Measurements from ENCODE around the gene SMIM3. TPM values are rescaled to one million over a fixed set of nuclear protein-coding genes. Genes with fewer than 3 reads are reported as not detected.
A peak's percentile ranks its signal among the peaks of the same experiment; 100 is the strongest.

Gene SMIM3
- total and polyA plus RNA-seq, 2 of the 13 experiments (the other 11 are each of a cell fraction or from before 2014, with no cell fraction given), result 11.6 to 96.7 TPM

- no peak for TF ChIP-seq ZMAT5 (CRISPR knock-in tag; IDR thresholded peaks at IDR 0.05; ENCODE audit: borderline replicate concordance, low read depth)
- peak; percentile 56; the same call in 1 of the 2 replicates for TF ChIP-seq ZNF441 (CRISPR knock-in tag; IDR thresholded peaks at IDR 0.05; ENCODE audit: borderline replicate concordance)
- TF ChIP-seq GTF2F1 (IDR thresholded peaks at IDR 0.05; ENCODE audit: low read length), result no peak
- peak; percentile 12 for TF ChIP-seq ZEB1 (IDR thresholded peaks at IDR 0.05; ENCODE audit: insufficient replicate concordance, low read depth)
- TF ChIP-seq GFI1 (CRISPR knock-in tag; IDR thresholded peaks at IDR 0.05; ENCODE audit: borderline replicate concordance), result peak; percentile 84
- TF ChIP-seq ZNF563 (CRISPR knock-in tag; IDR thresholded peaks at IDR 0.05), result no peak
- TF ChIP-seq NFKB2 (CRISPR knock-in tag; IDR thresholded peaks at IDR 0.05; ENCODE audit: borderline replicate concordance), result no peak
- TF ChIP-seq IKZF1 (IDR thresholded peaks at IDR 0.05), result no peak
- TF ChIP-seq BRD4 (CRISPR knock-in tag; IDR thresholded peaks at IDR 0.05), result no peak
- no peak for TF ChIP-seq KDM5B (CRISPR knock-in tag; IDR thresholded peaks at IDR 0.05; ENCODE audit: borderline replicate concordance)
- TF ChIP-seq PRMT3 (CRISPR knock-in tag; IDR thresholded peaks at IDR 0.05; ENCODE audit: borderline replicate concordance, low read depth), result no peak
- TF ChIP-seq MED1 (CRISPR knock-in tag; IDR thresholded peaks at IDR 0.05), result peak; percentile 71; the same call in 1 of the 2 replicates
- peak in 1 of 2 experiments; percentile 53; a peak in 1 of 4 replicates for TF ChIP-seq REST (IDR thresholded peaks at IDR 0.05; ENCODE audit: borderline replicate concordance in 1 of 2, low read depth in 1 of 2, low read length in 2 of 2)
- no peak for TF ChIP-seq HOMEZ (CRISPR knock-in tag; IDR thresholded peaks at IDR 0.05; ENCODE audit: low read depth)
- peak; percentile 56; the same call in 1 of the 2 replicates for TF ChIP-seq ETV5 (CRISPR knock-in tag; IDR thresholded peaks at IDR 0.05; ENCODE audit: borderline replicate concordance)
- peak; percentile 54; the same call in 1 of the 2 replicates for TF ChIP-seq PRDM10 (CRISPR knock-in tag; IDR thresholded peaks at IDR 0.05; ENCODE audit: low read depth)
- TF ChIP-seq XBP1 (CRISPR knock-in tag; IDR thresholded peaks at IDR 0.05), result no peak
- no peak; the same call in 1 of the 2 replicates for TF ChIP-seq MIXL1 (CRISPR knock-in tag; IDR thresholded peaks at IDR 0.05)
- no peak for TF ChIP-seq MAZ (IDR thresholded peaks at IDR 0.05; ENCODE audit: borderline replicate concordance, low read depth, low read length)
- no peak for TF ChIP-seq MAZ (CRISPR knock-in tag; IDR thresholded peaks at IDR 0.05; ENCODE audit: low read depth)
Observed at GRCh38 chr5:150781706-150782614, 3.4 kb downstream of the SMIM3 start (continued).

Measured in HepG2 (cell line).